Uterus (tissue), 2 donors: ENCODE measurements around the gene TNRC18.

Source experiments
- POLR2A ChIP-seq, 2 donors: fragments of 450-650 bp; IDR thresholded peaks; one replicate each; pipeline ENCODE4 v1.6.1; 2016; ENCODE audit warnings: antibody characterized with exemption in 2 of 2, mild to moderate bottlenecking in 1 of 2, moderate library complexity in 1 of 2
- TF ChIP-seq, protein P1 (sequence below), 4 experiments: fragments of 200-600 bp in 2 of 4; fragments of 450-650 bp in 2 of 4; sonication (generic) in 2 of 4; IDR thresholded peaks; one replicate each; pipeline ENCODE4 v1.5.1; 2016 to 2019; ENCODE audit warnings: antibody characterized with exemption in 4 of 4, mild to moderate bottlenecking in 2 of 4, moderate library complexity in 1 of 4

GRCh38 chr7:5339955-5340354 is 83.7 kb downstream of the TNRC18 start:
- TF ChIP-seq, protein P1, sequence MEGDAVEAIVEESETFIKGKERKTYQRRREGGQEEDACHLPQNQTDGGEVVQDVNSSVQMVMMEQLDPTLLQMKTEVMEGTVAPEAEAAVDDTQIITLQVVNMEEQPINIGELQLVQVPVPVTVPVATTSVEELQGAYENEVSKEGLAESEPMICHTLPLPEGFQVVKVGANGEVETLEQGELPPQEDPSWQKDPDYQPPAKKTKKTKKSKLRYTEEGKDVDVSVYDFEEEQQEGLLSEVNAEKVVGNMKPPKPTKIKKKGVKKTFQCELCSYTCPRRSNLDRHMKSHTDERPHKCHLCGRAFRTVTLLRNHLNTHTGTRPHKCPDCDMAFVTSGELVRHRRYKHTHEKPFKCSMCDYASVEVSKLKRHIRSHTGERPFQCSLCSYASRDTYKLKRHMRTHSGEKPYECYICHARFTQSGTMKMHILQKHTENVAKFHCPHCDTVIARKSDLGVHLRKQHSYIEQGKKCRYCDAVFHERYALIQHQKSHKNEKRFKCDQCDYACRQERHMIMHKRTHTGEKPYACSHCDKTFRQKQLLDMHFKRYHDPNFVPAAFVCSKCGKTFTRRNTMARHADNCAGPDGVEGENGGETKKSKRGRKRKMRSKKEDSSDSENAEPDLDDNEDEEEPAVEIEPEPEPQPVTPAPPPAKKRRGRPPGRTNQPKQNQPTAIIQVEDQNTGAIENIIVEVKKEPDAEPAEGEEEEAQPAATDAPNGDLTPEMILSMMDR (IDR thresholded peaks at IDR 0.05), result no peak
- TF ChIP-seq POLR2A (IDR thresholded peaks at IDR 0.05), result no peak
